LNCAP (cell line): ENCODE results near the gene CYP4F12.

Experiments used
- TF ChIP-seq, protein P1 (sequence below): fragments of 450-650 bp; IDR thresholded peaks from 2 replicates; pipeline ENCODE4 v1.5.1; 2017; ENCODE audit warnings: mild to moderate bottlenecking

Gene CYP4F12

DNA sequence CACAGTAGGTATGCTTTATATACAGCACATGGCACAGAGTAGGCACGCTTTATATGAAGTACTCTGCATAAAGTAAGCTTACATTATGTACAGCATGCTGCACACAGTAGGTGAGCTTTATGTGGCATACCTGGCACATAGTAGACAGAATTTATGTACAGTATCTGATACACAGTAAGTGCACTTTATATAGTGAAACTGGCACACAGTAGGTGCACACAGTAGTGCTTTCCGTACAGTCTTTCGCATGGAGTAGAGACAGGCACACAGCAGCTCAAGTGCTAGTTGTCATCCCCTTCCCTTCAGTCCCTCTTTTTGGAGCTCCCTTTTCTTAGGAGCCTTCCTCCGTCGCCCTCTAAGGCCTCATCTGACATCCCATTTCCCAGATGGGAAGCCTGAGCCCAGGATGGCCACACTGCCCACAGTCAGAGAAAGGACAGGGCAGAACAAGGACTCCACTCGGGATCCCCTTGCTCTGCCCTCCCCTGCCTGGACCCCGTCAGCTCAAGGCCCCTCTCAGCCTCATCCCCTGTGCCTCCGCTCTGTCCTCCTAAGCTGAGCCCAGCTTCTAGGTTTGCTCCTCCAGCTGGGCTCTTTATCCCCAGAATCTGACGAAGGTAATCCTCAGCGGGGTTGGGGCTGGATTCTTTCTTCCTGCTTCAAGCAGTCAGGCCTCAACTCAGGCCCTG lies 852 bp upstream of the CYP4F12 start:
- TF ChIP-seq, protein P1, sequence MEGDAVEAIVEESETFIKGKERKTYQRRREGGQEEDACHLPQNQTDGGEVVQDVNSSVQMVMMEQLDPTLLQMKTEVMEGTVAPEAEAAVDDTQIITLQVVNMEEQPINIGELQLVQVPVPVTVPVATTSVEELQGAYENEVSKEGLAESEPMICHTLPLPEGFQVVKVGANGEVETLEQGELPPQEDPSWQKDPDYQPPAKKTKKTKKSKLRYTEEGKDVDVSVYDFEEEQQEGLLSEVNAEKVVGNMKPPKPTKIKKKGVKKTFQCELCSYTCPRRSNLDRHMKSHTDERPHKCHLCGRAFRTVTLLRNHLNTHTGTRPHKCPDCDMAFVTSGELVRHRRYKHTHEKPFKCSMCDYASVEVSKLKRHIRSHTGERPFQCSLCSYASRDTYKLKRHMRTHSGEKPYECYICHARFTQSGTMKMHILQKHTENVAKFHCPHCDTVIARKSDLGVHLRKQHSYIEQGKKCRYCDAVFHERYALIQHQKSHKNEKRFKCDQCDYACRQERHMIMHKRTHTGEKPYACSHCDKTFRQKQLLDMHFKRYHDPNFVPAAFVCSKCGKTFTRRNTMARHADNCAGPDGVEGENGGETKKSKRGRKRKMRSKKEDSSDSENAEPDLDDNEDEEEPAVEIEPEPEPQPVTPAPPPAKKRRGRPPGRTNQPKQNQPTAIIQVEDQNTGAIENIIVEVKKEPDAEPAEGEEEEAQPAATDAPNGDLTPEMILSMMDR, result no peak

DNA sequence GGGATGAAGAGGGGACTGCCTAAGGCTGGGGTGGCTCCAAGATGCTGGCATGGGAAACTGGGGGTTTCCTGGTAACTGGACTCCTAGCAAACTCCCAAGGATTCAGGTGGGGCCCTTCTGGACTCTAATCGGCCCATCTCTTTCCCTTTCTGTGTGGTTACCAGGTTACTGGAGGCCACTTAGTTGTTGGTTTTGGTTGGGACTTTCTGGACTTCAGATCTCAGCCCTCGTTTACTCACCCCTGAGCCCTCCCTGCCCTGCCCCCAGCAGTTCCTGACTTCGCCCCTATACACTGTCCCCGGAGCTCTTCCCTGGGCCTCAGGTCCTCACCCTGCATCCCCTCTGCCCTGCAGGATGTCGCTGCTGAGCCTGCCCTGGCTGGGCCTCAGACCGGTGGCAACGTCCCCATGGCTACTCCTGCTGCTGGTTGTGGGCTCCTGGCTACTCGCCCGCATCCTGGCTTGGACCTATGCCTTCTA lies 328 bp downstream of the CYP4F12 start:
- TF ChIP-seq, protein P1, result no peak

DNA sequence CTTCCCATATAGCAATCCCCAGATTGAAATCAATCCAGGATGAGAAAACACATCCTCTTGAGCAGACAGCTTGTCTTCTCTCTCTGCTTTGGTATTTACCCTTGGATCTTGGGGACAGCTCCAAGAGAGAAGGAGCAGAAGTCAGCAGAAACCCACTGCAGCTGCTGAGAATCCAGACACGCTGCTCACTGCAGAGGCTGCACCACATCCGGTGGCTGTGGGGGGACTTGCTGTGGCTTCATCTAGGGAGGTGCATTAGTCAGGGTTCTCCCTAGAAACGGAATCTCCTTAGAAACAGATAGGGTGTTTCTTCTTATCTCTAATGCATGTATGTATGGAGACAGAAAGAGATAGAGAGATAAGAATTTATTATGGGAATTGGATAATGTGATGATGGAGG lies 2.7 kb downstream of the CYP4F12 start:
- TF ChIP-seq, protein P1, result no peak

DNA sequence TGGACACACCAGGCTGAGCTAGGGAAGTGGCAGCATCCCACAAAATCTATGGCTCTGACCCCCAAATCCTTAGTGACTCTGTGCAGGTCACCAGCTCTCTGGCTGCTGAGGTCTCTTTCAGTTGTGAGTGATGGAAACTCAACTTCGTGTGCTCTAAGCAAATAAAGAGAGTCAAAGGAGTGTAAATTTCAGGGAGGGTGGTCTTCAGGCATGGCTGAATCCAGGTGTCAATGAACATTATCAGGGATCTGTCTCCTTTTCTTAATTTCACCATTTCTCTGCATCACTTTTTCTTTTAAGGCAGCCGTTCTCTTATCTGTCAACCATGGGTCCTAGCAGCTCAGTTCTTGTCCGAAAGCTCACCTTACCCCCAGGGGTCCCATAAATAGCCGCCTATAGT lies 6.2 kb downstream of the CYP4F12 start:
- TF ChIP-seq, protein P1, result no peak

DNA sequence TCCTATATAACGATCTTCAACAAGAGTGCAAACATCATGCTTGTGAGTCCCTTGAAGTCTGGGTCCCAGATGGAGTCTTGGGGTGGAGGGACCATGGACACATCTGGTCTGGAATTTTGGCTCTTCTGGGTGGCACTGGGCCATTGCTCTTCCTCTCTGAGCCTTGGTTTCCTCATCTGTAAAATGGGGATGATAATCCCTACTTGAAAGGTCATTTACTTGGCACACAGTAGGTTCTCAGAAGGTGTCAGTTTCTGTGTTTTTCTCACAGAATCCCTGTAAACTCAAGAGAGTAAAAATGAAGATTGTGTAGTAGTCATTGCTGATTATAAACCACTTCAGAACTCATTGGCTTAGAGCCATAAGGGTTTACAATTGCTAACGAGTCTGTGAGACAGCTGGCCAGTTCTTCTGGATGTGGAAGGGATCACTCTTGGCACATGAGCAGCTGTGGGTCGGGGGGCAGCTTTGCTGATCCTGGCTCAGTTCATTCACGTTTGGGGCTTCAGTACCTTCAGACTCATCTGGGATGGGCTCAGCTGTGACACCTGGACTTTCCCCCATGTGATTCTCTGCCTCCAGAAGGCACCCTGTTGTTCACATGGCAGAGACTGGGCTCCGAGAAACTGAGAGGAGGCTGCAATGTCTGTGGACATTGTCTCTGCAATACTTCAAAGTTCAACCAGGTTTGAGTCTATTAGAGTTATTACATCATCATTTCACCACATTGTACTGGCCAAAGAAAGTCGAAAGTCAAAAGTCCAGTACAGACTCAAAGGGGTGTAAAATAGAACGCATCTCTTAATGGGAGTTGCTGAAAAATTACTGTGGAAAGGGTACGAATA lies 7.8 kb downstream of the CYP4F12 start:
- TF ChIP-seq, protein P1, result no peak

DNA sequence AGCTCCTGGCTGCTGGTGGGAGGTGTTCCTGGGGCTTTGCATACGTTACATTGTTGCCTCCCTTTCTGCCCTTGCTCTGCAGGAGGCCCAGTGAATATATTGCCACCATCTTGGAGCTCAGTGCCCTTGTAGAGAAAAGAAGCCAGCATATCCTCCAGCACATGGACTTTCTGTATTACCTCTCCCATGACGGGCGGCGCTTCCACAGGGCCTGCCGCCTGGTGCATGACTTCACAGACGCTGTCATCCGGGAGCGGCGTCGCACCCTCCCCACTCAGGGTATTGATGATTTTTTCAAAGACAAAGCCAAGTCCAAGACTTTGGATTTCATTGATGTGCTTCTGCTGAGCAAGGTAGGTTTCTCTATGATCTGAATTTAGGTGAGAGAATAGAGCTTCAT lies 10.5 kb downstream of the CYP4F12 start:
- TF ChIP-seq, protein P1, result no peak

DNA sequence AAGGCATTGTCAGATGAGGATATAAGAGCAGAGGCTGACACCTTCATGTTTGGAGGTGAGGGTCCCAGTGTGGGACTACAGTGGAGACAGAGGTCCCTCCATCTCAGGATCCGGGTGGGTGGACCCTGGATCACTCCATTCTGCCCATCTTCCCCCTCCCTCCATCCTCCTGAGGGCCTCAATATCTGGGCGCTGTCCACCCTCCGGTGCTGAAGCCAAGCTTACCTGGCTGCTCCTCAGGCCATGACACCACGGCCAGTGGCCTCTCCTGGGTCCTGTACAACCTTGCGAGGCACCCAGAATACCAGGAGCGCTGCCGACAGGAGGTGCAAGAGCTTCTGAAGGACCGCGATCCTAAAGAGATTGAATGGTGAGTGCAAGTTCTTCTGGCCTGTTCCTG lies 11.9 kb downstream of the CYP4F12 start:
- TF ChIP-seq, protein P1, result no peak
